Mesothelial cell of epicardium (in vitro differentiated cells): ENCODE data around the gene SIAH2. TPM values are rescaled to one million over a fixed set of nuclear protein-coding genes. Genes with fewer than 3 reads are reported as not detected.
A peak's percentile ranks its signal among the peaks of the same experiment; 100 is the strongest.

Experiments
- DNase-seq, 2 experiments: peaks; one replicate each; pipeline ENCODE4 v3.0.0; 2021; ENCODE audit warnings: low spot score in 2 of 2; ENCODE audit not compliant: unreplicated experiment in 2 of 2
- H3K27ac Mint-ChIP-seq: 2 replicates; pipeline ENCODE4 v1.8.0; 2021; ENCODE audit warnings: mixed read lengths
- H3K27me3 Mint-ChIP-seq: 2 replicates; pipeline ENCODE4 v1.8.0; 2021; ENCODE audit warnings: low read depth, mixed read lengths
- H3K36me3 Mint-ChIP-seq: 2 replicates; pipeline ENCODE4 v1.8.0; 2021; ENCODE audit warnings: mixed read lengths
- H3K4me1 Mint-ChIP-seq: 2 replicates; pipeline ENCODE4 v1.8.0; 2021; ENCODE audit warnings: mixed read lengths
- H3K4me3 Mint-ChIP-seq: 2 replicates; pipeline ENCODE4 v1.8.0; 2021; ENCODE audit warnings: mild to moderate bottlenecking, moderate library complexity, mixed read lengths
- H3K9me3 Mint-ChIP-seq: 2 replicates; pipeline ENCODE4 v1.8.0; 2021; ENCODE audit warnings: mixed read lengths
- CTCF ChIP-seq: fragments of 200-600 bp; sonication (generic); IDR thresholded peaks from one replicate; pipeline ENCODE4 v1.5.0; 2021; ENCODE audit warnings: antibody characterized with exemption; ENCODE audit not compliant: unreplicated experiment
- total RNA-seq: library from RNA; stranded (reverse); gene quantifications from 3 replicates; pipeline ENCODE4 v1.2.1, GENCODE V29; 2021

The SIAH2 gene
- 9.5 to 12.6 TPM (median 10.5 TPM) in 3 replicates for total RNA-seq

GRCh38 chr3:150763122-150763840, at the start of gene SIAH2:
Gene SIAH2, minus strand, starts transcription at chr3:150763169. Its CDS starts 320 bp downstream, at chr3:150762849.
- no peak for TF ChIP-seq CTCF
- peaks cover 7% of the 10 kb centered on the region for H3K27me3 Mint-ChIP-seq
- peaks cover under 1% of the 10 kb centered on the region for H3K36me3 Mint-ChIP-seq
- peak within 1 kb of the TSS; percentile 94 for H3K4me3 Mint-ChIP-seq
- peak within 1 kb of the TSS; percentile 99 for H3K27ac Mint-ChIP-seq
- peaks cover 30% of the 10 kb centered on the region for H3K4me1 Mint-ChIP-seq
- no peaks in the 10 kb centered on the region for H3K9me3 Mint-ChIP-seq
- peak; percentile 68 to 83 for DNase-seq

DNA sequence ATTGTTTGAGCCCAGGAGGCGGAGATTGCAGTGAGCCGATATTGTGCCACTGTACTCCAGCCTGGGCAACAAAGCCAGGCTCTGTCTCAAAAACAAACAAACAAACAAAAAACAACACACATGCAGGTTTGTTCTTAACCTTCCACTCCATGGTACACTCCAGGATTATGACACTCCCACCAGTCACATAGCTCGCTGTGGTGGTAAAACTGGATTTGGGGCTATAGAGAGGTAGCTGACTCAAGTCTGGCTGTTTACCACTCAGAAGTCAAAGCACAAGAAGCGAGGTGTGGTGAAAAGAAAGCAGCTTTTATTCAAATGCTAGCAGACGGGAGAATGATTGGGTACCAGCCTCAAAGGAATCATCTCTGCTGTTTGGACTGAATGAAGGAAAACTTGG, 49.0 kb upstream of the SIAH2 start:
- Mint-ChIP-seq H3K36me3 (no peaks in the 10 kb centered on the region), H3K27me3 (peaks cover 3% of the 10 kb centered on the region)

DNA sequence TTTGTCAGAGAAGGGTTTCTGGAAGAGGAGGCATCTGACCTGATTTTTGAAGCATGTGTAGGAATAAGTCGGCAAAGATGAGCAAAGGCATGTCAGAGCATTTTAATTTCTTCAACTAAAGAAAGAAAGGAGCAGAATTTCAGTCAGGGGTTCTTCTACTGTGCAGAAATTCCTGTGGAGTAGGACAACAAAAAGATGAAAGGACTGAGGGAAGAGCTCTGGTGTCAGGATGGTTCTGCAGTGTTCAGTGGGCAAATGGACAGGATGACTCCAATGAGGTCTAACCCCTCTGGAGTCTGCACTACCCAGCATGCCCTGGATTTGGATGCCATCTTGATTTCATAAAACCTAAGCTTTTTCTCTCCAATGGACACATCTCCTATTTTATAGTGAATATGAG, 47.7 kb upstream of the SIAH2 start:
- DNase-seq: no peak
- Mint-ChIP-seq H3K4me1 (no peaks in the 10 kb centered on the region), H3K27ac (no peak overlapping the region), H3K4me3 (no peak overlapping the region), H3K36me3 (no peaks in the 10 kb centered on the region), H3K27me3 (peaks cover 3% of the 10 kb centered on the region), H3K9me3 (no peaks in the 10 kb centered on the region)
- TF ChIP-seq CTCF: no peak

More for the DNA sequence above, 49.0 kb upstream of the SIAH2 start:
- Mint-ChIP-seq H3K4me1 (no peaks in the 10 kb centered on the region), H3K9me3 (no peaks in the 10 kb centered on the region), H3K4me3 (no peak overlapping the region), H3K27ac (no peak overlapping the region)
- no peak for TF ChIP-seq CTCF
- no peak for DNase-seq

GRCh38 chr3:150806185-150806835, 43.3 kb upstream of the SIAH2 start:
- Mint-ChIP-seq H3K9me3 (no peaks in the 10 kb centered on the region), H3K27me3 (peaks cover 3% of the 10 kb centered on the region), H3K4me1 (no peaks in the 10 kb centered on the region), H3K27ac (no peak overlapping the region), H3K36me3 (no peaks in the 10 kb centered on the region), H3K4me3 (no peak overlapping the region)
- DNase-seq: no peak
- no peak for TF ChIP-seq CTCF

DNA sequence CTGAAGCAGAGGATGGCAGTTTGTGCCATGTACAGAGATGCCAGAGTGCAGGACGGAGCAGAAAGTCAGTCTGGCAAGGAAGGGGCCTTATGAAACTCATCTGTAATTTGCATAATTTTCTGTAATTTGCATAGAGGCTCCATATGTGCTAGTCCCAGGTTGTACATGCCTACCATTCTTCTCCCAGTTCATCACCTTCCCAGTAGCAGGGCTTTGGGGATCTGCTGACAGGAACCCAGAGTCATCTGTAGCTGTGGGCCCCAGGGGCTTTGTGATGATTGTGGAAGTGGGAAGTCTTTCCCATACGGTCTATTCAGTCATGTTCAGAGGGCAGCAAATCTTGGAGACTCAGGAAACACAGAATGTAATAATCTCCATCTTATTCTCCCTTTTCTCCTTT, 42.4 kb upstream of the SIAH2 start:
- H3K9me3 Mint-ChIP-seq: no peaks in the 10 kb centered on the region
- H3K4me1 Mint-ChIP-seq: no peaks in the 10 kb centered on the region
- no peak for DNase-seq
- no peak for TF ChIP-seq CTCF
- H3K27me3 Mint-ChIP-seq: peaks cover under 1% of the 10 kb centered on the region
- H3K36me3 Mint-ChIP-seq: no peaks in the 10 kb centered on the region
- H3K27ac Mint-ChIP-seq: no peak overlapping the region
- H3K4me3 Mint-ChIP-seq: no peak overlapping the region
